ENCODE data around the gene G6PC2.

DNA sequence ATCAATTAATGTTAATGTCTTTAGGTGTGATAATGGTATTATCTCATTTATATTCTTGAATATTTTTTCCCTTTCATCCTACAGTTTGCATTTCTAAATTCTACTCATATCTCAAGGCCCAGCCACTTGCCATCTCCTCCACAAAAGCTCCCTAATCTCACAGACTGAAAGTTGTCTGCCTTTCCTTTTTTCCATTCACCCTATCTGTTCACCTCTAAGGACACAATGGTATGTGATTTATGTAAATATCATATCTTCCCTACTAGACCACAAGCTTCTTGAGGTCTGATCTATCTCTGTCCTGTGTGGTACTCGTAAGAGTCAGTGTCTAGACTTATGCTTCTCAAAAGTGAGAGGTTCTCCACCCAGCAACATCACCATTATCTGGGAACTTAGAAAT is 7.0 kb upstream of the G6PC2 start:
- TF ChIP-seq POLR2A (IDR thresholded peaks at IDR 0.05; ENCODE audit: extremely low read depth, insufficient read length) (no peak), MYC (IDR thresholded peaks at IDR 0.05; ENCODE audit: low read depth, low read length) (no peak)
- TF ChIP-seq, protein P1, sequence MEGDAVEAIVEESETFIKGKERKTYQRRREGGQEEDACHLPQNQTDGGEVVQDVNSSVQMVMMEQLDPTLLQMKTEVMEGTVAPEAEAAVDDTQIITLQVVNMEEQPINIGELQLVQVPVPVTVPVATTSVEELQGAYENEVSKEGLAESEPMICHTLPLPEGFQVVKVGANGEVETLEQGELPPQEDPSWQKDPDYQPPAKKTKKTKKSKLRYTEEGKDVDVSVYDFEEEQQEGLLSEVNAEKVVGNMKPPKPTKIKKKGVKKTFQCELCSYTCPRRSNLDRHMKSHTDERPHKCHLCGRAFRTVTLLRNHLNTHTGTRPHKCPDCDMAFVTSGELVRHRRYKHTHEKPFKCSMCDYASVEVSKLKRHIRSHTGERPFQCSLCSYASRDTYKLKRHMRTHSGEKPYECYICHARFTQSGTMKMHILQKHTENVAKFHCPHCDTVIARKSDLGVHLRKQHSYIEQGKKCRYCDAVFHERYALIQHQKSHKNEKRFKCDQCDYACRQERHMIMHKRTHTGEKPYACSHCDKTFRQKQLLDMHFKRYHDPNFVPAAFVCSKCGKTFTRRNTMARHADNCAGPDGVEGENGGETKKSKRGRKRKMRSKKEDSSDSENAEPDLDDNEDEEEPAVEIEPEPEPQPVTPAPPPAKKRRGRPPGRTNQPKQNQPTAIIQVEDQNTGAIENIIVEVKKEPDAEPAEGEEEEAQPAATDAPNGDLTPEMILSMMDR (IDR thresholded peaks at IDR 0.05; ENCODE audit: low read depth, low read length) = no peak
- TF ChIP-seq, protein P2, sequence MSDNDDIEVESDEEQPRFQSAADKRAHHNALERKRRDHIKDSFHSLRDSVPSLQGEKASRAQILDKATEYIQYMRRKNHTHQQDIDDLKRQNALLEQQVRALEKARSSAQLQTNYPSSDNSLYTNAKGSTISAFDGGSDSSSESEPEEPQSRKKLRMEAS (IDR thresholded peaks at IDR 0.05; ENCODE audit: low read depth, low read length) = no peak

Measured in NB4 (cell line).